Measurements from ENCODE around the gene PPRC1. TPM values are rescaled to one million over a fixed set of nuclear protein-coding genes. Genes with fewer than 3 reads are reported as not detected.

The PPRC1 gene
- total RNA-seq, 1 donor from 2014 or later: 77.2 TPM

DNA sequence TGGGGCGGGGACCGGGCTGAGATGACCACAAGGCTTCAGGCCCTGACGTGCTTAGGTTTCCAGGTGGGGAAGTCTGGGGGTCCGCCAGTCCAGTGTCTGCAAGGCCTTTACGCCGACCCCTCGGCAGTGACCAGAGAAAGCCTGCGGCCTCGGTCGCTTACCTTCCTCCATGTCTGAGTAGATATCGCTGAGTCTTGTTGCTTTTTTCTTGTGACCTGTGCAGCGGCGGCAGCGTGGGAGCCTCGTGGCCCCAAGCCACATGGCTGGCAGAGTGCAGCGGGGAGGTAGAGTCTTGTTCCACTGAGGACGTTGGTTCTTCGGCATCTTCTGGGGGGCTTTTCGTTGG, 19.7 kb downstream of the PPRC1 start:
- Mint-ChIP-seq H3K27me3 (no peaks in the 10 kb centered on the region), H3K4me3 (peak overlapping the region; percentile 97), H3K36me3 (ENCODE audit: low read depth) (peaks cover 83% of the 10 kb centered on the region), H3K27ac (peak overlapping the region; percentile 93), H3K4me1 (peaks cover 35% of the 10 kb centered on the region), H3K9me3 (no peaks in the 10 kb centered on the region)
- DNase-seq (no peak), ATAC-seq (ENCODE audit: low read depth) (peak; percentile 10)
- ChIA-PET POLR2A (interaction anchor here (0.9 to 2.3 kb wide), 9 partner anchors 14 to 591 kb away, joined by 3 to 11 read pairs (median 6); partner anchors contain the start of genes PPRC1, SUFU and WBP1L), CTCF (interaction anchor here (0.9 to 1.4 kb wide), 2 partner anchors 21 to 77 kb away, joined by 3 to 4 read pairs; no protein-coding TSS in a partner anchor)
- intact Hi-C loops (cut with micrococcal nuclease): loop anchor here (1.0 to 10.0 kb wide), 9 partner anchors 20 to 490 kb away; partner anchors contain the start of genes ARMH3, CUEDC2, GBF1 and LDB1
- no peak for TF ChIP-seq CTCF (IDR thresholded peaks at IDR 0.05)

GRCh38 chr10:102153093-102153620, 20.3 kb downstream of the PPRC1 start:
- DNase-seq: no peak

GRCh38 chr10:102154466-102155116, 21.8 kb downstream of the PPRC1 start:
- peaks cover 82% of the 10 kb centered on the region for H3K36me3 Mint-ChIP-seq (ENCODE audit: low read depth)
- H3K4me3 Mint-ChIP-seq: peak overlapping the region; percentile 15
- H3K27ac Mint-ChIP-seq: no peak overlapping the region
- intact Hi-C loops (cut with micrococcal nuclease): loop anchor here (5.0 to 10.0 kb wide), 3 partner anchors 90 to 488 kb away; partner anchors contain the start of genes CUEDC2, GBF1, PITX3 and TRIM8
- no peak for TF ChIP-seq CTCF (IDR thresholded peaks at IDR 0.05)
- POLR2A ChIA-PET: interaction anchor here (0.6 to 0.7 kb wide), 3 partner anchors 11 to 36 kb away, joined by 3 to 4 read pairs (median 3); no protein-coding TSS in a partner anchor
- CTCF ChIA-PET: no interaction called here
- ATAC-seq (ENCODE audit: low read depth) (no peak), DNase-seq (no peak)
- H3K27me3 Mint-ChIP-seq: no peaks in the 10 kb centered on the region
- no peaks in the 10 kb centered on the region for H3K9me3 Mint-ChIP-seq
- H3K4me1 Mint-ChIP-seq: peaks cover 35% of the 10 kb centered on the region

More at GRCh38 chr10:102153093-102153620, 20.3 kb downstream of the PPRC1 start:
- Mint-ChIP-seq H3K27ac (peak overlapping the region; percentile 93), H3K9me3 (no peaks in the 10 kb centered on the region), H3K4me3 (peak overlapping the region; percentile 97), H3K27me3 (no peaks in the 10 kb centered on the region), H3K36me3 (ENCODE audit: low read depth) (peaks cover 83% of the 10 kb centered on the region), H3K4me1 (peaks cover 35% of the 10 kb centered on the region)
- ChIA-PET CTCF (interaction anchor here (0.8 kb wide), 1 partner anchor 22 kb away, joined by 3 read pairs; no protein-coding TSS in a partner anchor), POLR2A (interaction anchor here (1.1 to 1.3 kb wide), 2 partner anchors 33 to 351 kb away, joined by 3 to 7 read pairs; partner anchors contain the start of genes LDB1 and SUFU)
- intact Hi-C loops (cut with micrococcal nuclease): loop anchor here (5.0 to 10.0 kb wide), 3 partner anchors 92 to 489 kb away; partner anchors contain the start of genes CUEDC2, GBF1, PITX3 and TRIM8
- TF ChIP-seq CTCF (IDR thresholded peaks at IDR 0.05): no peak
- ATAC-seq (ENCODE audit: low read depth): no peak

GRCh38 chr10:102157224-102157623, 24.4 kb downstream of the PPRC1 start:
- Mint-ChIP-seq H3K27me3 (no peaks in the 10 kb centered on the region), H3K4me3 (no peak overlapping the region), H3K4me1 (peaks cover 24% of the 10 kb centered on the region), H3K9me3 (no peaks in the 10 kb centered on the region), H3K27ac (no peak overlapping the region), H3K36me3 (ENCODE audit: low read depth) (peaks cover 88% of the 10 kb centered on the region)
- POLR2A ChIA-PET: no interaction called here
- CTCF ChIA-PET: interaction anchor here (1.6 to 1.7 kb wide), 2 partner anchors 13 to 25 kb away, joined by 5 to 7 read pairs; partner anchors contain the start of gene PPRC1
- ATAC-seq (ENCODE audit: low read depth) (no peak), DNase-seq (no peak)
- intact Hi-C loops (cut with micrococcal nuclease): loop anchor here (10.0 kb wide), 1 partner anchor 88 kb away; the partner anchor contains the start of genes GBF1 and PITX3
- TF ChIP-seq CTCF (IDR thresholded peaks at IDR 0.05): no peak
